HG02571 (cell line): Measurements from ENCODE around the gene KNSTRN.

Experiments
- ATAC-seq: cut with Tn5 transposase; IDR thresholded peaks from one replicate; pipeline ENCODE4 v1.9.1; 2021; ENCODE audit warnings: mild to moderate bottlenecking, moderate library complexity; ENCODE audit not compliant: unreplicated experiment

The KNSTRN gene

GRCh38 chr15:40428185-40428584 lies 45.7 kb downstream of the KNSTRN start:
- ATAC-seq = no peak

DNA sequence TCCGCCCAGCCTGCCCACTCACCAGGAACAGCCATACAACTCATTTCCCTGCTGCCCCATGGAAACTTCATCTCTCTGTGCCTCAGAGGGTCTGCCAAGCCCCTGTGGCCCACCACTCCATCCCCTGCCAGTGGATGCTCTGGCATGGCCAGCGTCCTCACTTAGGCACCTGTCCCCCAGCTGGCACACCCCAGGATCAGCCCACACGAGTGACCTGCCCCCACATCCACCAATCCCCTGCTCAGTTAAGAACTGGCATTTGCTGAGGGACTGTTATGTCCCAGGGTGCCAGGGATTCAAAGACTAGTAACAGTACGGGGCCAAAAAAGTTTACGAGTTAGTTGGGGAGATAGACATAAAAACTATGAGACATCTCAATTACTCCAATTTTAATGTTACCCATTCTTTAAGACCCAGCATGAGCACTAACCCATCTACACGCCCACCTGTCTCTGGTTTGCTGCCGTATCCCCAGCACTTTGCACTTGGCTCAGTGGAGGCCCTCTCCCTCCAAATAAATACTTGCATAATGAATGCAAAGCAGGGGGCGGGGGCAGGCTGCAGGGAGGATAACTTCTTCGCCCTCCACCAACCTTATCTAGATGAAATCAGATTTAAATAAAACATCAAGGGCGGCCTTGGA lies 46.7 kb downstream of the KNSTRN start:
- ATAC-seq = no peak

GRCh38 chr15:40430271-40430805 lies 47.8 kb downstream of the KNSTRN start:
- ATAC-seq = no peak

GRCh38 chr15:40435023-40435709 lies 52.6 kb downstream of the KNSTRN start:
- no peak for ATAC-seq

DNA sequence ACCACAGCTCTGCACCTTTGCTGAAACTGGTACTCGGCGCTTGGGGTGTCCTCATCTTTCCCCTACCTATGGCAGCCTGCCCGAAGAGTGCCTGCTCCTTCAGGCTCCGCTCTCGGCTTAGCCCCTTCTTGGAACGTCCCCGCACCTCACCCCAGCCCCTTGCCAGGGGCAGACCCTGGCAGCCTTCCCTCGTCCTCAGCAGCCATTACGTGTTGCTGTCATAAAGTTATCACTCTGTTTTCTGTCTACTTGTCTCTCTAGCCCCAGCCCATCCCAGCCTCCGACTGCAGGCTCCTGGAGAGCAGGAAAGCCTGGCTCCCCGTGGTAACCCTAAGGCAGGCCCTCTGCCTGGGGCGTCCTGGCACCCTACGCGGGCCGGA lies 53.2 kb downstream of the KNSTRN start:
- no peak for ATAC-seq

- ATAC-seq = no peak
These were observed 53.8 kb downstream of the KNSTRN start for GRCh38 chr15:40436116-40436891.

- ATAC-seq = no peak
These were observed 54.6 kb downstream of the KNSTRN start for GRCh38 chr15:40436892-40437751.

DNA sequence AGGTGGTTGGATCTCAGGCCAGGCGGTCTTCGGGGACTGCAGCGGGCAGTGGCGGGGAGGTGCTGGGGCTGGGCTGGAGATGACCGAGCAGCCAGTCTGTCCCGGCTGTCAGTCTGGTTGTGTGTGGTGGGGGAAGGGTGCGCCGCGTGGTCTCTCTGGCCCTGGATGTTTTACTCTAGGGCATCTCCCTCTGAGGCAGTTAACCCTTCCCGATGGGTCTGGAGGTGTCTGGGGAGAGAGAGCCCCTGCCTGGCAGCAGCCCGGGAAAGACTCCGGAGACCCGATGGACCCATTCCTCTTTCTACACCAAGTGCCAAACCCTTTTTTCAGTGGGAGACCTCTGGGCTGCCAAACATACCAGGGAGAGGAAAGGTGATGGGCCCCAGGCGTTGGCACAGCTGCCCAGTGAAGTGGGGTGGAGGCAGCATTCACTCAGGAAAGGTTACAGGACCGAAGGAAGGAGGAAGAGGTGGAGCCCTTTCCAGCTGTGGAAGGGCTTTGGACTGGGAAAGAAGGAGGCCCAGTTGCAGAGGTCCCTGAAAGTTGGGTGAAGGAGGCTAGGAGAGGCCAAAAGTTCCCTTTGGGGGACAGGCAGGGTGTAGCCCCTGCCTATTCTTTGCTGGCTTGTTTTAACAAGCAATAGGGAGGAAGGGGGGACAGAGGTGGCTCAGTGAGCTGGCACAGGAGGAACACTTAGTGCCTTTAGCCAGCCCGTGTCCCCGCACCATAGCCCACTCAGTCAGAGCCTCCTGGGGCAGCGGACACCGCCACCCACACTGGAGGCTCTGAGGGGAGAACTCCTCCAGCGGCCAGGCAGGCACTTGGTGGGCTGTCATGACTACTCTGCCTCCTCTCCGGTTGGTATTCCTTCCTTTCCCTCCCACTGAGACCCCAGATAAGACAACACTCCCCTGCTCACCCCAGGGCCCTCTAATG lies 55.5 kb downstream of the KNSTRN start:
- no peak for ATAC-seq

- ATAC-seq = no peak
These were observed 56.2 kb downstream of the KNSTRN start for GRCh38 chr15:40438712-40439111.

- ATAC-seq = no peak
These were observed 57.0 kb downstream of the KNSTRN start for GRCh38 chr15:40439461-40439959.

DNA sequence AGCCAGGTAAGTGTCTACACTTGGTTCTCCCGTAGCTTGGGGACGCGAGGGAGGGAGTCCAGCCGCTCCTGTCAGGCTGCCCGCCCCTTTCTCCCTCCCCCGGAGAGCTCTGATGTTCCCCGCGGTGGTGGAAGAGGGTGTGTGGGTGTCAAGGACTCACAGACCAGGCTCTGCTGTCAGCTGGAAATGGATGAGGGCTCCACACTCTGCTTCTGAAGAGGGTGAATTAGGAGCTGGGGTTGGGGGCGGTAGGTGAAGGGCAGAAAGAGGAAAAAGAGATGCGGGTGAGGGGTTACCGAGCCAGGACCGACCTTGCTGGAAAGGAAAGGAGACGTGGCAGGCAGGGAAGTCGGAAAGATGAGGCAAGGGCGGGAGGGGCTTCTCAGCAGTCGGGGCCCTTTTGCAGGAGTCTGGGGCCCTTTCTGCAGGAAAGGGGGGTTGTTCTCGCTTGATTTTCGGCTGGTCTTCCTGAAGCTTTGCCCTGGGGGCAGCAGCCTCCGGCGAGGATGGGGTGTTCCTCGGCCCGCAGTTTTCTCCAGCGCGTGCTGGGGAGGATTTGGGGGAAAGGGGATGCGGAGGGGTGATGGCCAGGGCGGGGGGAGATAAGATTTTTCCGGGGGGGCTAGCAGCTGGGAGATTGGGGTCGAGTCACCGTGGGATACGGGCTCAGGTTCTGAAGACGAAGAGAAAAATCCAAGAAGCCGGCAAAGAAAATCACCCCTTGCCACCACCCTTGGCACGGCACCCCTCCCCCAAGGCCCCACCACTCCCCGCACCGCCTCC lies 57.6 kb downstream of the KNSTRN start:
- no peak for ATAC-seq

DNA sequence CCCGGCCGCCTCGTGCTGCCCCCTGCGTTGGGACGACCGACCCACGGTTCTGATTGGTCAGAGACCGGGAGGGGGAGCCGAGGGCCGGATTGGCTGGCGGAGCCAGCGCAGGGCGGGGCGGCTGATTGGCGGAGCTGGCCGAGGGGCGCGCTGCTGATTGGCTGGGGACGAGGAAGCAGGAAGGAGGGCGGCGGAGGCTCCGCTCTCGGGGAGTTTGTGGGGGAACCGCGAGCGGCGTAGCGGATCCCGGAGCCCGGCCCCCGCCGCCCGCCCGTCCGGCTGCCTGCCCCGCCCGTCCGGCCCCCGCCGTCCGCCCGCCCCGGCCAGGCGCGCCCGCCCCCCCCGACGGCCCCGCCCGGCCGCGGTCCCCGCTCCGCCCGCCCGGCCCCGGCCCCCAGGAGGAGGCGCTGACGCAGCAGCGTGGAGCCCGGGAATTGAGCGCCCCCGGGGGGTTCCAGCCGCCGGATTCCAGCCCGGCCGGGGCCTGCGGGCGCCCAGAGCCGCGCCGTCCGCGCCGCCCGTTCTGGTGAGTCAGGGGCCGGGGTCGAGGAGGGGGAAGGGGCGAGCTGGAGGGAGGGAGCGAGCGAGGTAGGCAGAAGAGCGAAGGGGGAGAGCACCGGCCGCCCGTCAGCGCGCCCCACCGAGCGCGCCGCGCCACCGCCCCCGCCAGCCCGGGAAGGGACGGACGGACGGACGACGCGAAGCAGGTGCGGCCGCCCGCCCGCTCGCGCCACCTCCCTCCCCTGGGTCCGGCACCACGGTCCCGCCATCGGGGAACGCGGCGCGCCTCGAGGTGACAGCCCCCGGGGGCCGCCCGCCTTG lies 58.4 kb downstream of the KNSTRN start, which contains the start of gene BAHD1:
Gene BAHD1 (plus strand): TSS at position 211 of the 822 bp plus-strand sequence. CDS start 17,512 bp downstream, outside the sequence.
- peak; percentile 83 for ATAC-seq

DNA sequence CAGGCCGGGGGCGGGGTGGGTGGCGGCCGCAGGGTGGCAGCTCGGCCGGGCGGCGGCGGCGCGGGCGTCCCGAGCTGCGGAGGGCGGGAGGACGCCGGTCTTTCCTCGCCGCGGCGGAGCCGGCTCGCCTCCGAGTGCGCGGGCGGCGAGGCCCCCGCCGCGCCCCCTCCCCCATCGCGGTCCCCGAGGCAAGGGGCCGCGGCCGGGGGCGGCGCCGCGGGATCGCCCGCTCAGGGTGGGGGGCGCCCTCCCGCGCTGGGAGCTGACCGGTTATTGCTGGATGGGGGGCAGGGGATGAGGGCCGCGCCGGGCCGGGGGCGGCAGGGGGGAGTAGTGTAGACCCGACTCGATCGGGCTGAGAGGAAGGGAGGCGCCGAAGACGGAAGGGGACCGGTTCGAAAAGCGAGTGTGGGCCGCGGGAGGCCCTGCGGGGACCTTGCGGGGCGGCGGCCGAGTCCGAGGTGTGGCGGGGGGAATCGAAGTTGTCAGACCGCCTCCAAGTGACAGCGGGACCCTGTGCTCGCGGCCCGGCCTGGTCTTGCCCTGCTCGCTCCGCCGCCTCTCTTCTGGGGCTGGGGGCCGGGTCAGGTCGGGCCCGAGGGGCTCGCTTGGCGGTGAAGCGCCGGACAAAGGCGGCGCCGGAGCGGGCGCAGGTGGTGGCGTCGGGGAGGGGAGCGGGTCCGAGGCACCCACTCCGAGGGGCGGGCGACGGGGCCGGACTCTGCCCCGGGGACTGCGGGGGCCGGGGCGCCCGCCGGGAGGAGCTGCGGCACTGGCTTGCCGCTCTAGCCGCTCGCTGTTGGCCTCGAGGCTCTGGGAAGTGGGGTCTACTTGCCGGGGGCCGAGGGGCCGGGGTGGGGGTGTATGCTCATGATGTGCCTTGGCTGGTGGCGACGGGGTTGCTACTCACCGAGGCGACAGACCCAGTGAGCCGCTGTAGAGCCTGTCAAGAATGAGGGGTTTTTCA lies 59.3 kb downstream of the KNSTRN start:
- ATAC-seq = no peak

- ATAC-seq = no peak
These were observed 60.7 kb downstream of the KNSTRN start for GRCh38 chr15:40443255-40443654.

DNA sequence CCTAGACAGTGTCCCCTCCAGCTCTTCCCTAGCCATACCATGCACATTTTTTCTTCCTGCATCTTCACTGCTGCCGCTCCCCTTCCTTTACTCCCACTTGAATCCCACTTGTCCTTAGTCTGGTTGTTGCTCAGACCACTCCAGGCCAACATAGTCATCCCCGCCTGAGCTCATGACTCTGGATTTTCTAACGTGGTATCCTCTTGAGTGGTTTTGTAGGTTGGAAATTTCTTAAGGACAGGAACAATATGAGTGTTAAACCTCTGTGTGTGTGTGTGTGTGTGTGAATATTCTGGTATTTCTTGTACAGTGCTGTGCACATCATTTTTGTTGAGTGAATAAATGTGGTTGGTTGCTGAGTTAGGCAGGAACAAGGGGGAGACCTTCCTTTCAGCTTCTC lies 61.3 kb downstream of the KNSTRN start:
- ATAC-seq = no peak
